ENCODE data around the gene ZNRF3.
"Not testable (repeated sequence)": the region's sequence is repeated elsewhere in the genome, so short reads cannot be mapped to it uniquely, and the experiment has no call there.

ZNRF3 gene

DNA sequence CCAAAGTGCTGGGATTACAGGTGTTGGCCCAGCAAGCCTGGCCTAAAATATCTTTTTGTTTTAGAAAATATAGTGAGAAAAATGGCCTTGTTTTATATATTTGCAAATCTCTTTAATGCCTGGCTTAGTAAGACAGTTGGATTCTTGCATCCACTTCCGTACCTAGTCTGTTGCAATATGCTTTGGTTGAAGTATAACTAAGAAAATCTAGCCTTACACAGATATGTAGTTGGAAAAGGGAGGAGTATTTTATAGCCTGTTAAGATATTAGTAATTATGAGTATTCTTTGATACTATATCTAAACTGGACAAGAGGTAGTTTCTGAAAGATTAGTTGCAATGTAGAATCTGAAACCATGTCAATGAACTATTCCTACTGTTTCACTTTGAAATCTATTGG, 65.1 kb downstream of the ZNRF3 start:
- no peak overlapping the region for H3K14ac ChIP-seq (ENCODE audit: low read length in 2 of 2)
- H3K4me1 ChIP-seq (ENCODE audit: control insufficient read depth, insufficient read depth, low read depth, low read length), result peaks cover 14% of the 10 kb centered on the region
- H3K4ac ChIP-seq (ENCODE audit: low read depth in 1 of 2, low read length in 2 of 2), result no peak overlapping the region

DNA sequence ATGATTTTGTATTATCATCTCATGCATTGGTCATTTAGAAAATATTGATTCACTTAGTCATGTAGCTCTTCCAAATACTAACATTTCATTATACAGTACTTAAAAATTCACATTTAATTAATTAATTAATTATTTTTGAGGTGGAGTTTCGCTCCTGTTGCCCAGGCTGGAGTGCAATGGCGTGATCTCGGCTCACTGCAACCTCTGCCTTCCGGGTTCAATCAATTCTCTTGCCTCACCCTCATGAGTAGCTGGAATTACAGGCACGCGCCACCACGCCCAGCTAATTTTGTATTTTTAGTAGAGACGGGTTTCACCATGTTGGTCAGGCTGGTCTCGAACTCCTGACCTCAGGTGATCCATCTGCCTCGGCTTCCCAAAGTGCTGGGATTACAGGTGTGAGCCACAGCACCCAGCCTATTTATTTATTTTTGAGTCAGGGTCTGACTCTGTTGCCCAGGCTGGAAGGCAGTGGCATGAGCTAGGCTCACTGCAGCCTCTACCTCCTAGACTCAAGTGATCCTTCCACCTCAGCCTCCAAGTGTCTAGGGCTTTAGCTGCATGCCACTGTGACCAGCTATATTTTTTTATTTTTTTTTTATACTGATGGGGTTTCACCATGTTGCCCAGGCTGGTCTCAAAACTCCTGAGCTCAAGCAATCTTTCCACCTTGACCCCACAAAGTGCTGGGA, 65.6 kb downstream of the ZNRF3 start:
- not testable (repeated sequence) for H3K27ac ChIP-seq (ENCODE audit: low read length, poor library complexity, severe bottlenecking); H2AFZ ChIP-seq (ENCODE audit: low read depth, low read length); H2BK120ac ChIP-seq (ENCODE audit: low read depth, low read length); H2BK5ac ChIP-seq (ENCODE audit: low read depth, low read length, poor library complexity, severe bottlenecking); H3K27me3 ChIP-seq (ENCODE audit: control insufficient read depth in 1 of 2, insufficient read depth in 1 of 2, low read length in 2 of 2); H3K14ac ChIP-seq (ENCODE audit: low read length in 2 of 2); H4K8ac ChIP-seq (ENCODE audit: low read length); H3K4me2 ChIP-seq (ENCODE audit: low read length, poor library complexity, severe bottlenecking); H3K23ac ChIP-seq (ENCODE audit: low read length in 2 of 2); H3K4me3 ChIP-seq (ENCODE audit: insufficient read depth in 1 of 2, low read depth in 1 of 2, low read length in 2 of 2); H3K18ac ChIP-seq (ENCODE audit: low read depth in 1 of 2, low read length in 2 of 2); H2BK12ac ChIP-seq (ENCODE audit: low read length in 2 of 2); DNase-seq; H3K4ac ChIP-seq (ENCODE audit: low read depth in 1 of 2, low read length in 2 of 2); H2AK5ac ChIP-seq (ENCODE audit: low read length, severe bottlenecking); H2BK15ac ChIP-seq (ENCODE audit: low read depth, poor library complexity, severe bottlenecking); H3K36me3 ChIP-seq (ENCODE audit: control insufficient read depth in 1 of 2, insufficient read depth in 2 of 2, low read depth in 1 of 2, low read length in 2 of 2); H4K91ac ChIP-seq (ENCODE audit: low read length); H3K9ac ChIP-seq (ENCODE audit: low read length)
- H3K79me1 ChIP-seq (replicated peaks; ENCODE audit: low read length, poor library complexity, severe bottlenecking), result peaks cover 28% of the 10 kb centered on the region
- peaks cover 16% of the 10 kb centered on the region for H3K4me1 ChIP-seq (ENCODE audit: control insufficient read depth, insufficient read depth, low read depth, low read length)
- 96% methylated on average over 10 of the region's 10 CpGs for whole genome bisulfite sequencing
- H3K9me3 ChIP-seq (ENCODE audit: control insufficient read depth, low read length), result peaks cover 15% of the 10 kb centered on the region

More for the DNA sequence above, 65.1 kb downstream of the ZNRF3 start:
- peaks cover 24% of the 10 kb centered on the region for H3K79me1 ChIP-seq (replicated peaks; ENCODE audit: low read length, poor library complexity, severe bottlenecking)
- H3K18ac ChIP-seq (ENCODE audit: low read depth in 1 of 2, low read length in 2 of 2), result no peak overlapping the region
- H3K4me2 ChIP-seq (ENCODE audit: low read length, poor library complexity, severe bottlenecking), result no peak overlapping the region
- no peak overlapping the region for H3K27ac ChIP-seq (ENCODE audit: low read length, poor library complexity, severe bottlenecking)
- no peak overlapping the region for H4K8ac ChIP-seq (ENCODE audit: low read length)
- no peak for DNase-seq
- no peak overlapping the region for H4K91ac ChIP-seq (ENCODE audit: low read length)
- H3K9me3 ChIP-seq (ENCODE audit: control insufficient read depth, low read length), result peaks cover 15% of the 10 kb centered on the region
- H3K27me3 ChIP-seq (ENCODE audit: control insufficient read depth in 1 of 2, insufficient read depth in 1 of 2, low read length in 2 of 2), result no peaks in the 10 kb centered on the region
- H2AFZ ChIP-seq (ENCODE audit: low read depth, low read length), result no peak overlapping the region
- no peak overlapping the region for H2BK120ac ChIP-seq (ENCODE audit: low read depth, low read length)
- no peak overlapping the region for H3K23ac ChIP-seq (ENCODE audit: low read length in 2 of 2)
- WGBS, result no CpG with 5 or more reads among the region's 1 CpG
- no peak overlapping the region for H2BK12ac ChIP-seq (ENCODE audit: low read length in 2 of 2)
- H3K36me3 ChIP-seq (ENCODE audit: control insufficient read depth in 1 of 2, insufficient read depth in 2 of 2, low read depth in 1 of 2, low read length in 2 of 2), result no peaks in the 10 kb centered on the region
- no peak overlapping the region for H2BK5ac ChIP-seq (ENCODE audit: low read depth, low read length, poor library complexity, severe bottlenecking)
- H3K9ac ChIP-seq (ENCODE audit: low read length), result no peak overlapping the region
- H3K4me3 ChIP-seq (ENCODE audit: insufficient read depth in 1 of 2, low read depth in 1 of 2, low read length in 2 of 2), result no peak overlapping the region
- no peak overlapping the region for H2BK15ac ChIP-seq (ENCODE audit: low read depth, poor library complexity, severe bottlenecking)
- no peak overlapping the region for H2AK5ac ChIP-seq (ENCODE audit: low read length, severe bottlenecking)

DNA sequence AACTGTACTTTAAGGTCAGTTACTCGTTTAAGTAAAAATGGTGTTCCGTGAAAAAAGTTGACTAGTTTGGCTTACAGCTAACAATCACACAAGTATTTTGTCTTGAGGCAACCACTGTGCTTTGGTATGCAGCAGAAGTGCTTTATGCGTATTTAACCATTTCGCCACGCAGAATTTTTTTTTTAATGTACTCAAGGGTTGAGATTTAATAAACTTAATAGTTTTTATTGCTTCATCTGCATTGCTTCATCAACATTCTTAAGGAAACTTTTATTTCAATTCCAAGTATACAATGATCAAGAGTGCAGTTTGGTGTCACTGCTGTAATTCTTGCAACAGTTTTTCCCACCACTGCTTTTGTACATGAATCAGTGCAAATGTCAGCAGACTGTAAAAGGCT, 66.4 kb downstream of the ZNRF3 start:
- H3K4ac ChIP-seq (ENCODE audit: low read depth in 1 of 2, low read length in 2 of 2), result no peak overlapping the region
- no peaks in the 10 kb centered on the region for H3K36me3 ChIP-seq (ENCODE audit: control insufficient read depth in 1 of 2, insufficient read depth in 2 of 2, low read depth in 1 of 2, low read length in 2 of 2)
- no peak overlapping the region for H3K27ac ChIP-seq (ENCODE audit: low read length, poor library complexity, severe bottlenecking)
- no peak overlapping the region for H2BK120ac ChIP-seq (ENCODE audit: low read depth, low read length)
- H3K9ac ChIP-seq (ENCODE audit: low read length), result no peak overlapping the region
- no peak overlapping the region for H2BK5ac ChIP-seq (ENCODE audit: low read depth, low read length, poor library complexity, severe bottlenecking)
- H3K14ac ChIP-seq (ENCODE audit: low read length in 2 of 2), result no peak overlapping the region
- no peak overlapping the region for H4K91ac ChIP-seq (ENCODE audit: low read length)
- H3K27me3 ChIP-seq (ENCODE audit: control insufficient read depth in 1 of 2, insufficient read depth in 1 of 2, low read length in 2 of 2), result no peaks in the 10 kb centered on the region
- DNase-seq, result no peak
- H2BK15ac ChIP-seq (ENCODE audit: low read depth, poor library complexity, severe bottlenecking), result no peak overlapping the region
- no peak overlapping the region for H3K23ac ChIP-seq (ENCODE audit: low read length in 2 of 2)
- H3K18ac ChIP-seq (ENCODE audit: low read depth in 1 of 2, low read length in 2 of 2), result no peak overlapping the region
- WGBS, result 64% methylated on average over 2 of the region's 5 CpGs
- H2BK12ac ChIP-seq (ENCODE audit: low read length in 2 of 2), result no peak overlapping the region
- H3K4me1 ChIP-seq (ENCODE audit: control insufficient read depth, insufficient read depth, low read depth, low read length), result peaks cover 16% of the 10 kb centered on the region
- H3K9me3 ChIP-seq (ENCODE audit: control insufficient read depth, low read length), result peaks cover 15% of the 10 kb centered on the region
- no peak overlapping the region for H3K4me3 ChIP-seq (ENCODE audit: insufficient read depth in 1 of 2, low read depth in 1 of 2, low read length in 2 of 2)
- H2AK5ac ChIP-seq (ENCODE audit: low read length, severe bottlenecking), result no peak overlapping the region
- H3K79me1 ChIP-seq (replicated peaks; ENCODE audit: low read length, poor library complexity, severe bottlenecking), result peaks cover 33% of the 10 kb centered on the region
- H2AFZ ChIP-seq (ENCODE audit: low read depth, low read length), result no peak overlapping the region
- H4K8ac ChIP-seq (ENCODE audit: low read length), result no peak overlapping the region
- H3K4me2 ChIP-seq (ENCODE audit: low read length, poor library complexity, severe bottlenecking), result no peak overlapping the region

DNA sequence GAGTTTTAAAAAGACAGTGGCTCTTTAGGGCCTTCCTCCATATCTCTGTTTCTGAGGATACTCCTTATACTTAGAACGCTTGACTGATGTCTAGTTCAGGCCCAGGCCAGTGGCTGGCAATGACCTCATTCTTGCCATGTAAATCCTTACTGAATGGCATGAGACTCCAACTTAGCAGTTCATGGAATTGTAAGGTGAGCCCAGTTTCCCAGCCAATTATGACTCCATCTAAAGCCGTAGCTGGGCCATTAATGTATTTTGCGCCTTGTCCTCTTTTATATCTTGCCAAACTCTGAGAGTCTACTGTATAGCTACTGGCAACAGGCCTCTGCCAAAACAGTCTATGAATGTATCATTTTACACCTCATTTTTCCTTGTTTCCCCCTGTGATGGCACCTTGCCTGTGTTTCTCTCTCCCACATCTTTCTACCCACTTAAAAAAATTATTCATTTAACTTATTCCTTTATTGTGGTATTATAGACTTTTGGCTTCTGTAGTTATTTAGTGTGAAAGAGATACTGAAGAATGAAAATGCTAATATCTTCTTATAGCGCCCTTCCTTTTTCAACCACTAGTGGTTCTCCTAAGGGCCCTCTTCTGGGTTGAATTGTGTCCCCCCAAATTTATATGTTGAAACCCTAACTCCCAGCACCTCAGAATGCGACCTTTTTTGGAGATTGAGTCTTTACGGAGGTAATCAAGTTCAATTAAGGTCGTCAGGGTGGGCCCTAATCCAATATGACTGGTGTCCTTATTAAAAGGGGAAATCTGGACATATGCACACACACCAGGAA, 67.4 kb downstream of the ZNRF3 start:
- H2BK5ac ChIP-seq (ENCODE audit: low read depth, low read length, poor library complexity, severe bottlenecking), result no peak overlapping the region
- no peaks in the 10 kb centered on the region for H3K36me3 ChIP-seq (ENCODE audit: control insufficient read depth in 1 of 2, insufficient read depth in 2 of 2, low read depth in 1 of 2, low read length in 2 of 2)
- no peak overlapping the region for H3K4ac ChIP-seq (ENCODE audit: low read depth in 1 of 2, low read length in 2 of 2)
- no peak overlapping the region for H3K4me2 ChIP-seq (ENCODE audit: low read length, poor library complexity, severe bottlenecking)
- no peak overlapping the region for H3K27ac ChIP-seq (ENCODE audit: low read length, poor library complexity, severe bottlenecking)
- no peak overlapping the region for H3K9ac ChIP-seq (ENCODE audit: low read length)
- no peak overlapping the region for H2AFZ ChIP-seq (ENCODE audit: low read depth, low read length)
- H3K14ac ChIP-seq (ENCODE audit: low read length in 2 of 2), result no peak overlapping the region
- H2BK120ac ChIP-seq (ENCODE audit: low read depth, low read length), result no peak overlapping the region
- H2AK5ac ChIP-seq (ENCODE audit: low read length, severe bottlenecking), result peak overlapping the region; percentile 34
- no peak for DNase-seq
- no peak overlapping the region for H4K8ac ChIP-seq (ENCODE audit: low read length)
- H2BK15ac ChIP-seq (ENCODE audit: low read depth, poor library complexity, severe bottlenecking), result no peak overlapping the region
- peaks cover 15% of the 10 kb centered on the region for H3K9me3 ChIP-seq (ENCODE audit: control insufficient read depth, low read length)
- peaks cover 38% of the 10 kb centered on the region for H3K79me1 ChIP-seq (replicated peaks; ENCODE audit: low read length, poor library complexity, severe bottlenecking)
- peaks cover 16% of the 10 kb centered on the region for H3K4me1 ChIP-seq (ENCODE audit: control insufficient read depth, insufficient read depth, low read depth, low read length)
- no peak overlapping the region for H3K4me3 ChIP-seq (ENCODE audit: insufficient read depth in 1 of 2, low read depth in 1 of 2, low read length in 2 of 2)
- H3K23ac ChIP-seq (ENCODE audit: low read length in 2 of 2), result no peak overlapping the region
- WGBS, result 96% methylated on average over 7 of the region's 7 CpGs
- H4K91ac ChIP-seq (ENCODE audit: low read length), result peak overlapping the region; percentile 29
- H3K27me3 ChIP-seq (ENCODE audit: control insufficient read depth in 1 of 2, insufficient read depth in 1 of 2, low read length in 2 of 2), result no peaks in the 10 kb centered on the region
- H3K18ac ChIP-seq (ENCODE audit: low read depth in 1 of 2, low read length in 2 of 2), result no peak overlapping the region
- H2BK12ac ChIP-seq (ENCODE audit: low read length in 2 of 2), result no peak overlapping the region
